HepG2 (cell line): ENCODE measurements around the gene DENND10. TPM values are rescaled to one million over a fixed set of nuclear protein-coding genes. Genes with fewer than 3 reads are reported as not detected.
A peak's percentile ranks its signal among the peaks of the same experiment; 100 is the strongest.

Experiments used
- DR1 ChIP-seq: sonication (generic); formaldehyde crosslinking; IDR thresholded peaks from 2 replicates; pipeline ENCODE4 v1.8.0; 2021; ENCODE audit warnings: mild to moderate bottlenecking, missing genetic modification reagents, inconsistent platforms
- FOXO4 ChIP-seq: sonication (generic); formaldehyde crosslinking; conservative IDR thresholded peaks from 2 replicates; pipeline ENCODE4 v1.8.1; 2023; ENCODE audit warnings: missing genetic modification reagents
- IKZF4 ChIP-seq: sonication (generic); formaldehyde crosslinking; IDR thresholded peaks from 2 replicates; pipeline ENCODE4 v1.5.1; 2020; ENCODE audit warnings: borderline replicate concordance, mild to moderate bottlenecking, low read depth, missing genetic modification reagents; ENCODE audit errors: not compliant biosample characterization
- KDM3A ChIP-seq: IDR thresholded peaks from 2 replicates; pipeline ENCODE4 v1.6.1; 2018; ENCODE audit warnings: low read depth, missing compliant biosample characterization
- MEIS1 ChIP-seq: sonication (generic); formaldehyde crosslinking; IDR thresholded peaks from 2 replicates; pipeline ENCODE4 v1.9.0; 2021; ENCODE audit warnings: mild to moderate bottlenecking, missing genetic modification reagents, moderate library complexity, borderline replicate concordance
- MEIS2 ChIP-seq: sonication (generic); formaldehyde crosslinking; IDR thresholded peaks from 2 replicates; pipeline ENCODE4 v1.9.0; 2021; ENCODE audit warnings: mild to moderate bottlenecking, missing genetic modification reagents
- MYC ChIP-seq: sonication (generic); formaldehyde crosslinking; IDR thresholded peaks from 2 replicates; pipeline ENCODE4 v1.9.0; 2021; ENCODE audit warnings: missing genetic modification reagents, borderline replicate concordance
- MYNN ChIP-seq: sonication (generic); formaldehyde crosslinking; IDR thresholded peaks from 2 replicates; pipeline ENCODE4 v1.4.0; 2020; ENCODE audit warnings: mild to moderate bottlenecking, low read depth, missing genetic modification reagents
- SIX1 ChIP-seq: sonication (generic); formaldehyde crosslinking; IDR thresholded peaks from 2 replicates; pipeline ENCODE4 v1.4.0; 2020; ENCODE audit warnings: missing genetic modification reagents, borderline replicate concordance
- SNRNP70 ChIP-seq: fragments of 200-400 bp; formaldehyde crosslinking; IDR thresholded peaks from 2 replicates; pipeline ENCODE4 v1.6.1; 2017; ENCODE audit warnings: mild to moderate bottlenecking, low read depth, low read length, moderate library complexity
- TBL1XR1 ChIP-seq: fragments of 150-350 bp; IDR thresholded peaks from 2 replicates; pipeline ENCODE4 v1.6.1; 2014; ENCODE audit warnings: borderline replicate concordance, low read length; ENCODE audit not compliant: partially characterized antibody
- TSC22D2 ChIP-seq: sonication (generic); formaldehyde crosslinking; IDR thresholded peaks from 2 replicates; pipeline ENCODE4 v1.5.1; 2020; ENCODE audit warnings: missing genetic modification reagents, mild to moderate bottlenecking, borderline replicate concordance
- ZFX ChIP-seq: sonication (generic); formaldehyde crosslinking; IDR thresholded peaks from 2 replicates; pipeline ENCODE4 v1.4.0; 2020; ENCODE audit warnings: mild to moderate bottlenecking, low read depth, missing genetic modification reagents, moderate library complexity
- ZMYM2 ChIP-seq: sonication (generic); formaldehyde crosslinking; IDR thresholded peaks from 2 replicates; pipeline ENCODE4 v1.8.0; 2022; ENCODE audit warnings: mild to moderate bottlenecking, missing genetic modification reagents
- ZNF260 ChIP-seq: sonication (generic); formaldehyde crosslinking; IDR thresholded peaks from 2 replicates; pipeline ENCODE4 v1.4.0; 2020; ENCODE audit warnings: missing genetic modification reagents, low read depth, mild to moderate bottlenecking, borderline replicate concordance
- ZNF549 ChIP-seq: sonication (generic); formaldehyde crosslinking; IDR thresholded peaks from 2 replicates; pipeline ENCODE4 v1.5.0; 2020; ENCODE audit warnings: missing genetic modification reagents
- ZNF552 ChIP-seq: sonication (generic); formaldehyde crosslinking; IDR thresholded peaks from 2 replicates; pipeline ENCODE4 v1.9.0; 2022; ENCODE audit warnings: missing genetic modification reagents, mild to moderate bottlenecking, borderline replicate concordance
- ZNF629 ChIP-seq: sonication (generic); formaldehyde crosslinking; conservative IDR thresholded peaks from 2 replicates; pipeline ENCODE4 v1.5.0; 2020; ENCODE audit warnings: missing genetic modification reagents
- ZNF652 ChIP-seq: IDR thresholded peaks from 2 replicates; pipeline ENCODE4 v1.6.1; 2016; ENCODE audit warnings: low read depth, borderline replicate concordance
- ZSCAN29 ChIP-seq: sonication (generic); formaldehyde crosslinking; conservative IDR thresholded peaks from 2 replicates; pipeline ENCODE4 v1.4.0; 2020; ENCODE audit warnings: mild to moderate bottlenecking, missing genetic modification reagents
- polyA plus RNA-seq, 8 experiments: library from polyadenylated mRNA; depleted of rRNA in 3 of 8; stranded (reverse) in 7 of 8; unstranded in 1 of 8; fragments of >200 nt; fragmentation: Illumina TruSeq in 4 of 8; extraction: Trizol in 4 of 8; gene quantifications; 2 replicates each; pipeline versions ENCODE4 v1.2.1 to v1.2.3, GENCODE V29; 2011 to 2016; ENCODE audit warnings: low read depth in 4 of 8, missing spikeins in 1 of 8, mixed read lengths in 1 of 8; ENCODE audit not compliant: insufficient read depth in 1 of 8
- total RNA-seq, 5 experiments: library from RNA; depleted of rRNA; stranded (reverse); fragments of >200 nt; fragmentation: Illumina TruSeq; extraction: Trizol; gene quantifications; 2 replicates each; pipeline ENCODE4 v1.2.3, GENCODE V29; 2016; ENCODE audit warnings: low read depth in 1 of 5
- TF ChIP-seq, protein P1 (sequence below): sonication (generic); formaldehyde crosslinking; IDR thresholded peaks from 2 replicates; pipeline ENCODE4 v1.5.0; 2020; ENCODE audit warnings: missing genetic modification reagents, mild to moderate bottlenecking, borderline replicate concordance
- TF ChIP-seq, protein P2 (sequence below): sonication (generic); formaldehyde crosslinking; IDR thresholded peaks from 2 replicates; pipeline ENCODE4 v1.4.0; 2020; ENCODE audit warnings: mild to moderate bottlenecking, missing genetic modification reagents
- TF ChIP-seq, protein P3 (sequence below): sonication (generic); formaldehyde crosslinking; conservative IDR thresholded peaks from 2 replicates; pipeline ENCODE4 v1.8.0; 2022; ENCODE audit warnings: missing genetic modification reagents
- TF ChIP-seq, protein P4 (sequence below): sonication (generic); formaldehyde crosslinking; IDR thresholded peaks from 2 replicates; pipeline ENCODE4 v1.5.0; 2020; ENCODE audit warnings: mild to moderate bottlenecking, low read depth, missing genetic modification reagents, borderline replicate concordance

DENND10 gene
- total and polyA plus RNA-seq, 2 of the 13 experiments (the other 11 are each of a cell fraction or from before 2014, with no cell fraction given), result 43.7 to 78.8 TPM

DNA sequence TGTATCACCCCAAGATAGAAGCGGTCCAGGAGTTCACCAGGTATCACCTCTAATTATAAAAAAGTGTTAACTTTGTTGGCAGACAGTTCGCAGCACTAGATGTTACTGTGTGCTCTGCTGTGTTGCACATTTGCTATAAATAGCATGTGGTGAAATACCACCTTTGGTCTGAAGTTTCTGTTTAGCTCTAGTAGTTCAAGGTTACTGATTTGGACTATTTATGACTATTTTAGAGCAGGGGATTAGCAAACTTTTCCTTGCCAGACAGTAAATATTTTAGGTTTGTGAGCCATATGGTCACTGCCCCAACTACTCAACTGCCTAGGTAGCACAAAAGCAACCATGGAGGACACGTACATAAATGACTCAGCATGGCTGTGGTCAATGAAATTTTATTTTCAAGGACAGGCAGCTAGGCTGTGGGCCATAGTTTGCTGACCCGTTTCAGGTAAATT lies 16.5 kb downstream of the DENND10 start (continued):
- TF ChIP-seq SNRNP70, result no peak
- peak; percentile 71; the same call in 1 of the 2 replicates for TF ChIP-seq ZMYM2
- peak; percentile 51; the same call in 1 of the 2 replicates for TF ChIP-seq MEIS2
- peak; percentile 73; the same call in 1 of the 2 replicates for TF ChIP-seq ZNF652 (CRISPR knock-in tag)
- TF ChIP-seq, protein P1, sequence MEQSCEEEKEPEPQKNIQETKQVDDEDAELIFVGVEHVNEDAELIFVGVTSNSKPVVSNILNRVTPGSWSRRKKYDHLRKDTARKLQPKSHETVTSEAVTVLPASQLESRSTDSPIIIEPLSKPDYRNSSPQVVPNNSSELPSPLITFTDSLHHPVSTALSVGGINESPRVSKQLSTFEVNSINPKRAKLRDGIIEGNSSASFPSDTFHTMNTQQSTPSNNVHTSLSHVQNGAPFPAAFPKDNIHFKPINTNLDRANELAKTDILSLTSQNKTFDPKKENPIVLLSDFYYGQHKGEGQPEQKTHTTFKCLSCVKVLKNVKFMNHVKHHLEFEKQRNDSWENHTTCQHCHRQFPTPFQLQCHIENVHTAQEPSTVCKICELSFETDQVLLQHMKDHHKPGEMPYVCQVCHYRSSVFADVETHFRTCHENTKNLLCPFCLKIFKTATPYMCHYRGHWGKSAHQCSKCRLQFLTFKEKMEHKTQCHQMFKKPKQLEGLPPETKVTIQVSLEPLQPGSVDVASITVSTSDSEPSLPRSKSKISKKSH (CRISPR knock-in tag), result no peak
- TF ChIP-seq MEIS1 (CRISPR knock-in tag), result no peak
- no peak for TF ChIP-seq MYC (CRISPR knock-in tag)
- no peak for TF ChIP-seq ZNF629 (CRISPR knock-in tag)
- no peak for TF ChIP-seq FOXO4 (CRISPR knock-in tag)
- TF ChIP-seq IKZF4 (CRISPR knock-in tag), result no peak
- 0 out of 2 replicates have a peak, but pooled peaks have one; percentile 44 for TF ChIP-seq ZSCAN29
- peak; percentile 42; the same call in 1 of the 2 replicates for TF ChIP-seq ZFX
- TF ChIP-seq, protein P2, sequence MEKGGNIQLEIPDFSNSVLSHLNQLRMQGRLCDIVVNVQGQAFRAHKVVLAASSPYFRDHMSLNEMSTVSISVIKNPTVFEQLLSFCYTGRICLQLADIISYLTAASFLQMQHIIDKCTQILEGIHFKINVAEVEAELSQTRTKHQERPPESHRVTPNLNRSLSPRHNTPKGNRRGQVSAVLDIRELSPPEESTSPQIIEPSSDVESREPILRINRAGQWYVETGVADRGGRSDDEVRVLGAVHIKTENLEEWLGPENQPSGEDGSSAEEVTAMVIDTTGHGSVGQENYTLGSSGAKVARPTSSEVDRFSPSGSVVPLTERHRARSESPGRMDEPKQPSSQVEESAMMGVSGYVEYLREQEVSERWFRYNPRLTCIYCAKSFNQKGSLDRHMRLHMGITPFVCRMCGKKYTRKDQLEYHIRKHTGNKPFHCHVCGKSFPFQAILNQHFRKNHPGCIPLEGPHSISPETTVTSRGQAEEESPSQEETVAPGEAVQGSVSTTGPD (CRISPR knock-in tag), result peak; percentile 84
- TF ChIP-seq KDM3A (CRISPR knock-in tag), result 0 out of 2 replicates have a peak, but pooled peaks have one; percentile 49
- no peak for TF ChIP-seq DR1 (CRISPR knock-in tag)
- no peak for TF ChIP-seq ZNF549 (CRISPR knock-in tag)
- TF ChIP-seq TBL1XR1, result peak; percentile 98
- no peak for TF ChIP-seq ZNF260 (CRISPR knock-in tag)
- TF ChIP-seq SIX1 (CRISPR knock-in tag), result peak; percentile 86
- TF ChIP-seq, protein P3, sequence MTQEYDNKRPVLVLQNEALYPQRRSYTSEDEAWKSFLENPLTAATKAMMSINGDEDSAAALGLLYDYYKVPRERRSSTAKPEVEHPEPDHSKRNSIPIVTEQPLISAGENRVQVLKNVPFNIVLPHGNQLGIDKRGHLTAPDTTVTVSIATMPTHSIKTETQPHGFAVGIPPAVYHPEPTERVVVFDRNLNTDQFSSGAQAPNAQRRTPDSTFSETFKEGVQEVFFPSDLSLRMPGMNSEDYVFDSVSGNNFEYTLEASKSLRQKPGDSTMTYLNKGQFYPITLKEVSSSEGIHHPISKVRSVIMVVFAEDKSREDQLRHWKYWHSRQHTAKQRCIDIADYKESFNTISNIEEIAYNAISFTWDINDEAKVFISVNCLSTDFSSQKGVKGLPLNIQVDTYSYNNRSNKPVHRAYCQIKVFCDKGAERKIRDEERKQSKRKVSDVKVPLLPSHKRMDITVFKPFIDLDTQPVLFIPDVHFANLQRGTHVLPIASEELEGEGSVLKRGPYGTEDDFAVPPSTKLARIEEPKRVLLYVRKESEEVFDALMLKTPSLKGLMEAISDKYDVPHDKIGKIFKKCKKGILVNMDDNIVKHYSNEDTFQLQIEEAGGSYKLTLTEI, result no peak
- TF ChIP-seq MYNN (CRISPR knock-in tag), result peak; percentile 40; the same call in 1 of the 2 replicates
- no peak for TF ChIP-seq ZNF552 (CRISPR knock-in tag)
- no peak for TF ChIP-seq TSC22D2
- TF ChIP-seq, protein P4, sequence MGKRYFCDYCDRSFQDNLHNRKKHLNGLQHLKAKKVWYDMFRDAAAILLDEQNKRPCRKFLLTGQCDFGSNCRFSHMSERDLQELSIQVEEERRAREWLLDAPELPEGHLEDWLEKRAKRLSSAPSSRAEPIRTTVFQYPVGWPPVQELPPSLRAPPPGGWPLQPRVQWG, result no peak
